Endometrial microvascular endothelial cells (primary cell): Measurements from ENCODE around the gene LCE2B. TPM values are rescaled to one million over a fixed set of nuclear protein-coding genes. Genes with fewer than 3 reads are reported as not detected.

Experiments used
- in situ Hi-C: cut with HindIII; loops from 2 replicates; pipeline ENCODE4 v1.10.0; 2017; ENCODE audit warnings: low sequenced_read_pairs, low pct_unique_long_range_greater_than_20kb; ENCODE audit errors: inconsistent ontology term
- total RNA-seq: library from RNA; depleted of rRNA; stranded (reverse); fragments of >200 nt; gene quantifications from one replicate; pipeline ENCODE4 v1.2.3, GENCODE V29; 2015; ENCODE audit errors: inconsistent ontology term

LCE2B gene
- total RNA-seq, 1 donor from 2014 or later = not detected

DNA sequence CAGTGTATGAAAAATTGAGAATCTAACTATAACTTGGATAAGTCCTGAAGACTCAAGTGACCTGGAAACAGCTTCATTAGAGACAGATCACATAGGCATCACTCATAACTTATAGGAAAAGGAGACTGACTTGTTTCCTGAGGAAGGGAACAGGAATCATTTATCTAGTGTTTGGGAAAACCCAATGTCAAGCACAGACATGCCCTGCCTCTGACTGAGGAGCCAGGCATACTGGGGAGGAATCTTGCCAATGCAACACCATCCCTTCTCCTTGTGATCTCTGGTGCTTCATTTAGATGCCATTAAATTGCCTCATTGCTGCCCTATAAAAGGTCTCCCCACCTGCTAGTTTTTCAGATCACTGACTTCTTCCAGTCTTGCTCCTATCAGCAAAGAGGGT, 32.3 kb downstream of the LCE2B start:
- in situ Hi-C loops = no loop called here

GRCh38 chr1:152725261-152725660, 39.3 kb downstream of the LCE2B start:
- in situ Hi-C loops = no loop called here

GRCh38 chr1:152728986-152729385, 43.1 kb downstream of the LCE2B start:
- in situ Hi-C loops = no loop called here

- in situ Hi-C loops = no loop called here
Observed at GRCh38 chr1:152735648-152736047, 49.7 kb downstream of the LCE2B start.

Other genes with a start within 250 kb of the LCE2B start
- not detected for gene LCE5A, start 175.3 kb upstream of the LCE2B start, total RNA-seq
- gene CRCT1, start 171.6 kb upstream of the LCE2B start, total RNA-seq = not detected
- not detected for gene LCE3E, start 119.3 kb upstream of the LCE2B start, total RNA-seq
- gene LCE3D, start 105.6 kb upstream of the LCE2B start, total RNA-seq = not detected
- gene LCE3C, start 85.9 kb upstream of the LCE2B start, total RNA-seq = not detected
- gene LCE3B, start 72.3 kb upstream of the LCE2B start, total RNA-seq = not detected
- not detected for gene LCE3A, start 63.0 kb upstream of the LCE2B start, total RNA-seq
- gene LCE2D, start 22.7 kb upstream of the LCE2B start, total RNA-seq = not detected
- not detected for gene LCE2C, start 10.8 kb upstream of the LCE2B start, total RNA-seq
- not detected for gene LCE2A, start 12.2 kb downstream of the LCE2B start, total RNA-seq
- gene LCE4A, start 22.0 kb downstream of the LCE2B start, total RNA-seq = not detected
- not detected for gene KPRP, start 71.9 kb downstream of the LCE2B start, total RNA-seq
- gene LCE1F, start 89.0 kb downstream of the LCE2B start, total RNA-seq = not detected
- not detected for gene LCE1E, start 100.1 kb downstream of the LCE2B start, total RNA-seq
- gene LCE1D, start 110.6 kb downstream of the LCE2B start, total RNA-seq = not detected
- not detected for gene LCE1C, start 120.5 kb downstream of the LCE2B start, total RNA-seq
- not detected for gene LCE1B, start 125.8 kb downstream of the LCE2B start, total RNA-seq
- gene LCE1A, start 141.3 kb downstream of the LCE2B start, total RNA-seq = not detected
- gene LCE6A, start 156.7 kb downstream of the LCE2B start, total RNA-seq = not detected
- gene LCE7A, start 173.9 kb downstream of the LCE2B start, total RNA-seq = not detected
- not detected for gene SMCP, start 192.2 kb downstream of the LCE2B start, total RNA-seq
- gene IVL, start 222.4 kb downstream of the LCE2B start, total RNA-seq = not detected